ENCODE measurements around the gene CPED1.

The CPED1 gene

GRCh38 chr7:120964088-120964487, 24.4 kb upstream of the CPED1 start:
- no peak overlapping the region for H2AFZ ChIP-seq (ENCODE audit: low read length)
- no CpG with 5 or more reads among the region's 1 CpG for WGBS, 2 donors (ENCODE audit: extremely low coverage in 2 of 2, insufficient read length in 2 of 2, insufficient replicate concordance in 1 of 2)
- H4K91ac ChIP-seq (ENCODE audit: low read depth, low read length, poor library complexity), result no peak overlapping the region
- no peak overlapping the region for H3K18ac ChIP-seq (ENCODE audit: low read length)
- H3K36me3 ChIP-seq (replicated peaks in 1 of 2; ENCODE audit: control insufficient read depth in 2 of 2, insufficient read depth in 2 of 2, low read length in 2 of 2), result peaks cover 4 to 51% of the 10 kb centered on the region in 2 donors
- no peak overlapping the region for H4K8ac ChIP-seq (ENCODE audit: low read depth, low read length)
- H3K4me3 ChIP-seq (ENCODE audit: low read length in 2 of 2), result no peak overlapping the region
- H2BK5ac ChIP-seq (ENCODE audit: low read length), result no peak overlapping the region
- H3K27me3 ChIP-seq (ENCODE audit: control insufficient read depth in 3 of 3, insufficient read depth in 3 of 3, low read depth in 1 of 3, low read length in 3 of 3), result no peaks in the 10 kb centered on the region
- H3K9me3 ChIP-seq (replicated peaks in 1 of 2; ENCODE audit: control insufficient read depth in 2 of 2, insufficient read depth in 1 of 2, low read depth in 1 of 2, low read length in 2 of 2), result no peaks in the 10 kb centered on the region
- no peak overlapping the region for H3K27ac ChIP-seq (replicated peaks; ENCODE audit: low read length)
- no peak overlapping the region for H2AK5ac ChIP-seq (ENCODE audit: low read depth, low read length)
- H3K14ac ChIP-seq (ENCODE audit: low read length), result no peak overlapping the region
- H3K4me2 ChIP-seq (ENCODE audit: insufficient read depth, low read length, poor library complexity, severe bottlenecking), result no peak overlapping the region
- H2BK120ac ChIP-seq (ENCODE audit: low read depth, low read length), result no peak overlapping the region
- no peak overlapping the region for H2BK15ac ChIP-seq (ENCODE audit: low read length)
- no peak overlapping the region for H3K9ac ChIP-seq (ENCODE audit: low read depth, low read length, poor library complexity)
- no peak for DNase-seq (ENCODE audit: low spot score)
- H3K23ac ChIP-seq (ENCODE audit: low read depth, low read length, poor library complexity), result no peak overlapping the region
- no peak overlapping the region for H3K4ac ChIP-seq (ENCODE audit: low read length)
- H3K4me1 ChIP-seq (ENCODE audit: control insufficient read depth in 2 of 2, insufficient read depth in 1 of 2, low read depth in 1 of 2, low read length in 2 of 2), result peaks cover 0 to 5% of the 10 kb centered on the region in 2 donors
- H3K79me1 ChIP-seq (ENCODE audit: low read depth, low read length), result no peaks in the 10 kb centered on the region
- no peak overlapping the region for H2BK12ac ChIP-seq (ENCODE audit: low read length)

GRCh38 chr7:120966961-120967360, 21.6 kb upstream of the CPED1 start:
- Histone ChIP-seq H3K18ac (ENCODE audit: low read length) (no peak overlapping the region), H3K4ac (ENCODE audit: low read length) (no peak overlapping the region), H3K36me3 (replicated peaks in 1 of 2; ENCODE audit: control insufficient read depth in 2 of 2, insufficient read depth in 2 of 2, low read length in 2 of 2) (peaks cover 8 to 79% of the 10 kb centered on the region in 2 donors), H3K9me3 (replicated peaks in 1 of 2; ENCODE audit: control insufficient read depth in 2 of 2, insufficient read depth in 1 of 2, low read depth in 1 of 2, low read length in 2 of 2) (no peaks in the 10 kb centered on the region), H4K91ac (ENCODE audit: low read depth, low read length, poor library complexity) (no peak overlapping the region), H3K23ac (ENCODE audit: low read depth, low read length, poor library complexity) (no peak overlapping the region), H3K9ac (ENCODE audit: low read depth, low read length, poor library complexity) (no peak overlapping the region), H2AK5ac (ENCODE audit: low read depth, low read length) (no peak overlapping the region), H3K4me2 (ENCODE audit: insufficient read depth, low read length, poor library complexity, severe bottlenecking) (no peak overlapping the region), H3K27me3 (ENCODE audit: control insufficient read depth in 3 of 3, insufficient read depth in 3 of 3, low read depth in 1 of 3, low read length in 3 of 3) (no peaks in the 10 kb centered on the region), H2BK120ac (ENCODE audit: low read depth, low read length) (no peak overlapping the region), H2BK15ac (ENCODE audit: low read length) (no peak overlapping the region), H3K4me1 (ENCODE audit: control insufficient read depth in 2 of 2, insufficient read depth in 1 of 2, low read depth in 1 of 2, low read length in 2 of 2) (peaks cover 0 to 5% of the 10 kb centered on the region in 2 donors), H3K27ac (replicated peaks; ENCODE audit: low read length) (no peak overlapping the region), H3K14ac (ENCODE audit: low read length) (no peak overlapping the region), H2BK5ac (ENCODE audit: low read length) (no peak overlapping the region), H4K8ac (ENCODE audit: low read depth, low read length) (no peak overlapping the region), H3K79me1 (ENCODE audit: low read depth, low read length) (no peaks in the 10 kb centered on the region), H2AFZ (ENCODE audit: low read length) (no peak overlapping the region), H3K4me3 (ENCODE audit: low read length in 2 of 2) (no peak overlapping the region), H2BK12ac (ENCODE audit: low read length) (no peak overlapping the region)
- DNase-seq (ENCODE audit: low spot score), result no peak

- H3K27me3 ChIP-seq (ENCODE audit: control insufficient read depth in 3 of 3, insufficient read depth in 3 of 3, low read depth in 1 of 3, low read length in 3 of 3), result no peaks in the 10 kb centered on the region
- H2AK5ac ChIP-seq (ENCODE audit: low read depth, low read length), result no peak overlapping the region
- no peak overlapping the region for H2BK120ac ChIP-seq (ENCODE audit: low read depth, low read length)
- no peak overlapping the region for H3K27ac ChIP-seq (replicated peaks; ENCODE audit: low read length)
- H3K79me1 ChIP-seq (ENCODE audit: low read depth, low read length), result no peaks in the 10 kb centered on the region
- no peak overlapping the region for H3K18ac ChIP-seq (ENCODE audit: low read length)
- no peak overlapping the region for H4K8ac ChIP-seq (ENCODE audit: low read depth, low read length)
- H3K9me3 ChIP-seq (replicated peaks in 1 of 2; ENCODE audit: control insufficient read depth in 2 of 2, insufficient read depth in 1 of 2, low read depth in 1 of 2, low read length in 2 of 2), result no peaks in the 10 kb centered on the region
- peaks cover 8 to 83% of the 10 kb centered on the region in 2 donors for H3K36me3 ChIP-seq (replicated peaks in 1 of 2; ENCODE audit: control insufficient read depth in 2 of 2, insufficient read depth in 2 of 2, low read length in 2 of 2)
- no peak overlapping the region for H4K91ac ChIP-seq (ENCODE audit: low read depth, low read length, poor library complexity)
- WGBS, 2 donors (ENCODE audit: extremely low coverage in 2 of 2, insufficient read length in 2 of 2, insufficient replicate concordance in 1 of 2), result no CpG with 5 or more reads among the region's 1 CpG
- H2AFZ ChIP-seq (ENCODE audit: low read length), result no peak overlapping the region
- no peak overlapping the region for H3K4ac ChIP-seq (ENCODE audit: low read length)
- no peak overlapping the region for H2BK15ac ChIP-seq (ENCODE audit: low read length)
- no peak for DNase-seq (ENCODE audit: low spot score)
- H3K4me1 ChIP-seq (ENCODE audit: control insufficient read depth in 2 of 2, insufficient read depth in 1 of 2, low read depth in 1 of 2, low read length in 2 of 2), result no peaks in the 10 kb centered on the region
- H2BK5ac ChIP-seq (ENCODE audit: low read length), result no peak overlapping the region
- no peak overlapping the region for H2BK12ac ChIP-seq (ENCODE audit: low read length)
- H3K4me2 ChIP-seq (ENCODE audit: insufficient read depth, low read length, poor library complexity, severe bottlenecking), result no peak overlapping the region
- H3K14ac ChIP-seq (ENCODE audit: low read length), result no peak overlapping the region
- no peak overlapping the region for H3K4me3 ChIP-seq (ENCODE audit: low read length in 2 of 2)
- no peak overlapping the region for H3K23ac ChIP-seq (ENCODE audit: low read depth, low read length, poor library complexity)
- H3K9ac ChIP-seq (ENCODE audit: low read depth, low read length, poor library complexity), result no peak overlapping the region
Measured at GRCh38 chr7:120973849-120974248, 14.7 kb upstream of the CPED1 start.

- Histone ChIP-seq H3K4me2 (ENCODE audit: insufficient read depth, low read length, poor library complexity, severe bottlenecking) (no peak overlapping the region), H2AK5ac (ENCODE audit: low read depth, low read length) (no peak overlapping the region), H3K9ac (ENCODE audit: low read depth, low read length, poor library complexity) (no peak overlapping the region), H2BK5ac (ENCODE audit: low read length) (no peak overlapping the region), H3K4me3 (ENCODE audit: low read length in 2 of 2) (no peak overlapping the region), H2BK12ac (ENCODE audit: low read length) (no peak overlapping the region), H3K79me1 (ENCODE audit: low read depth, low read length) (no peaks in the 10 kb centered on the region), H3K23ac (ENCODE audit: low read depth, low read length, poor library complexity) (no peak overlapping the region), H3K9me3 (replicated peaks in 1 of 2; ENCODE audit: control insufficient read depth in 2 of 2, insufficient read depth in 1 of 2, low read depth in 1 of 2, low read length in 2 of 2) (no peaks in the 10 kb centered on the region), H3K14ac (ENCODE audit: low read length) (no peak overlapping the region), H3K18ac (ENCODE audit: low read length) (no peak overlapping the region), H4K8ac (ENCODE audit: low read depth, low read length) (no peak overlapping the region), H3K4me1 (ENCODE audit: control insufficient read depth in 2 of 2, insufficient read depth in 1 of 2, low read depth in 1 of 2, low read length in 2 of 2) (no peaks in the 10 kb centered on the region), H2BK120ac (ENCODE audit: low read depth, low read length) (no peak overlapping the region), H2BK15ac (ENCODE audit: low read length) (no peak overlapping the region), H3K27me3 (ENCODE audit: control insufficient read depth in 3 of 3, insufficient read depth in 3 of 3, low read depth in 1 of 3, low read length in 3 of 3) (no peaks in the 10 kb centered on the region), H3K4ac (ENCODE audit: low read length) (no peak overlapping the region), H3K27ac (replicated peaks; ENCODE audit: low read length) (no peak overlapping the region), H2AFZ (ENCODE audit: low read length) (no peak overlapping the region), H3K36me3 (replicated peaks in 1 of 2; ENCODE audit: control insufficient read depth in 2 of 2, insufficient read depth in 2 of 2, low read length in 2 of 2) (peaks cover 0 to 23% of the 10 kb centered on the region in 2 donors), H4K91ac (ENCODE audit: low read depth, low read length, poor library complexity) (no peak overlapping the region)
- no CpG with 5 or more reads among the region's 1 CpG for WGBS, 2 donors (ENCODE audit: extremely low coverage in 2 of 2, insufficient read length in 2 of 2, insufficient replicate concordance in 1 of 2)
- no peak for DNase-seq (ENCODE audit: low spot score)
Measured at GRCh38 chr7:120979765-120980499, 8.6 kb upstream of the CPED1 start.
